COLO668 (cell line): ENCODE results near the gene SLC25A24.

Experiments used
- DNase-seq: peaks from one replicate; lab custom pipeline; 2025; ENCODE audit not compliant: unreplicated experiment; lab: John Stamatoyannopoulos, UW

SLC25A24 gene

GRCh38 chr1:108106775-108107174 is 93.4 kb downstream of the SLC25A24 start:
- no peak for DNase-seq

GRCh38 chr1:108100148-108100547 is 100.0 kb downstream of the SLC25A24 start:
- DNase-seq: no peak

- no peak for DNase-seq
These were observed 103.1 kb downstream of the SLC25A24 start for GRCh38 chr1:108097018-108097417.

GRCh38 chr1:108096089-108096488 is 104.1 kb downstream of the SLC25A24 start:
- no peak for DNase-seq

GRCh38 chr1:108089477-108089876 is 110.7 kb downstream of the SLC25A24 start:
- DNase-seq: no peak

- DNase-seq: no peak
These were observed 114.5 kb downstream of the SLC25A24 start for GRCh38 chr1:108085628-108086027.

GRCh38 chr1:108084866-108085477 is 115.2 kb downstream of the SLC25A24 start:
- no peak for DNase-seq
